PC-3 (cell line): ENCODE data around the gene ENPP7.

Experiments
- CTCF ChIP-seq: fragments of 300-600 bp; sonication (generic); conservative IDR thresholded peaks from 2 replicates; pipeline ENCODE4 v1.5.1; 2017; ENCODE audit warnings: antibody characterized with exemption, low read depth, mild to moderate bottlenecking, low read length
- EZH2 ChIP-seq: fragments of 300-600 bp; sonication (generic); IDR thresholded peaks from one replicate; pipeline ENCODE4 v1.6.1; 2017; ENCODE audit warnings: antibody characterized with exemption, mild to moderate bottlenecking, low read length; ENCODE audit not compliant: unreplicated experiment
- EZH2phosphoT487 ChIP-seq: fragments of 300-600 bp; sonication (generic); IDR thresholded peaks from 2 replicates; pipeline ENCODE4 v1.6.1; 2018; ENCODE audit warnings: mild to moderate bottlenecking, antibody characterized with exemption, low read length, borderline replicate concordance

GRCh38 chr17:79788989-79789942 lies 58.5 kb downstream of the ENPP7 start:
- TF ChIP-seq CTCF (no peak), EZH2 (no peak), EZH2phosphoT487 (no peak)
